ENCODE data around the gene TMEM221. TPM values are rescaled to one million over a fixed set of nuclear protein-coding genes. Genes with fewer than 3 reads are reported as not detected.

Gene TMEM221
- total and polyA plus RNA-seq, 2 donors (not counting 3 experiments of a cell fraction or from before 2014, with no cell fraction given): 0.08 TPM; not detected in 1

- Histone ChIP-seq H3K36me3 (ENCODE audit: control insufficient read depth in 2 of 2, extremely low read depth in 1 of 2, insufficient read depth in 2 of 2, low read length in 2 of 2) (no peaks in the 10 kb centered on the region), H3K9me3 (replicated peaks; ENCODE audit: control insufficient read depth, insufficient read depth, low read length) (no peaks in the 10 kb centered on the region), H3K4me3 (replicated peaks in 1 of 3; ENCODE audit: insufficient read depth in 1 of 3, low read depth in 1 of 3, low read length in 3 of 3) (peak overlapping the region; percentile 49 to 72 (median 51)), H3K27me3 (ENCODE audit: control insufficient read depth in 2 of 2, insufficient read depth in 2 of 2, low read length in 2 of 2) (no peaks in the 10 kb centered on the region), H3K9ac (replicated peaks; ENCODE audit: extremely low read depth, insufficient read depth, low read length) (peak overlapping the region; percentile 8), H4K20me1 (replicated peaks; ENCODE audit: control insufficient read depth, extremely low read depth, insufficient read depth, low read length) (no peaks in the 10 kb centered on the region), H2AFZ (ENCODE audit: low read depth, low read length) (peak overlapping the region; percentile 100), H3K9me1 (replicated peaks; ENCODE audit: control insufficient read depth, extremely low read depth, insufficient read depth, low read length) (no peaks in the 10 kb centered on the region), H3K4me1 (ENCODE audit: control insufficient read depth, extremely low read depth, insufficient read depth, low read length) (peaks cover 11% of the 10 kb centered on the region), H3K79me2 (ENCODE audit: control insufficient read depth, insufficient read depth, low read length) (no peaks in the 10 kb centered on the region), H3K27ac (ENCODE audit: insufficient read depth, low read depth, low read length) (peak overlapping the region; percentile 16), H3K4me2 (ENCODE audit: insufficient read depth, low read length) (peak overlapping the region; percentile 76)
- no peak for TF ChIP-seq JUN (IDR thresholded peaks at IDR 0.05; ENCODE audit: borderline replicate concordance, insufficient read depth, insufficient read length, low read depth)
- peak; percentile 45 for TF ChIP-seq MAX (IDR thresholded peaks at IDR 0.05; ENCODE audit: insufficient read depth, insufficient read length)
- CTCF ChIA-PET: interaction anchor here (0.6 to 2.7 kb wide), 3 partner anchors 27 to 175 kb away, joined by 3 to 13 read pairs (median 3); no protein-coding TSS in a partner anchor
- BruUV-seq (replicated peaks): no TSS peak
- dilution Hi-C loops (cut with MboI; ENCODE audit: extremely low pct_ligation_motif_present, low sequenced_read_pairs): no loop called here
- POLR2A ChIA-PET: interaction anchor here (1.1 kb wide), 1 partner anchor 57 kb away, joined by 3 read pairs; no protein-coding TSS in a partner anchor
- peak; percentile 77 for DNase-seq (ENCODE audit: low read depth, low spot score)
- intact Hi-C loops (cut with micrococcal nuclease): loop anchor here (2.0 kb wide), 2 partner anchors 19 to 51 kb away; no protein-coding TSS in a partner anchor
- no peak for FAIRE-seq
Measured at GRCh38 chr19:17469481-17470067, 21.1 kb upstream of the TMEM221 start.

- ChIA-PET CTCF (interaction anchor here (0.8 kb wide), 1 partner anchor 9 kb away, joined by 3 read pairs; no protein-coding TSS in a partner anchor), POLR2A (interaction anchor here (1.1 kb wide), 1 partner anchor 56 kb away, joined by 3 read pairs; no protein-coding TSS in a partner anchor)
- no TSS peak for BruUV-seq (replicated peaks)
- no peaks in the 10 kb centered on the region for H3K9me3 ChIP-seq (replicated peaks; ENCODE audit: control insufficient read depth, insufficient read depth, low read length)
- FAIRE-seq (no peak), DNase-seq (ENCODE audit: low read depth, low spot score) (no peak)
- H3K9ac ChIP-seq (replicated peaks; ENCODE audit: extremely low read depth, insufficient read depth, low read length): peak overlapping the region; percentile 8
- peak overlapping the region; percentile 16 for H3K27ac ChIP-seq (ENCODE audit: insufficient read depth, low read depth, low read length)
- no peak for TF ChIP-seq GATA2 (IDR thresholded peaks at IDR 0.05; ENCODE audit: insufficient read depth, insufficient read length, low read depth, low read length)
- TF ChIP-seq CTCF (IDR thresholded peaks at IDR 0.05; ENCODE audit: extremely low read depth in 1 of 2, insufficient read depth in 1 of 2, low read depth in 1 of 2, low read length in 2 of 2): no peak
- no peak for TF ChIP-seq MAX (IDR thresholded peaks at IDR 0.05; ENCODE audit: insufficient read depth, insufficient read length)
- TF ChIP-seq MYC (IDR thresholded peaks at IDR 0.05; ENCODE audit: low read depth, low read length): no peak
- no peak for TF ChIP-seq FOS (IDR thresholded peaks at IDR 0.05; ENCODE audit: borderline replicate concordance, insufficient read depth, low read length)
- no peaks in the 10 kb centered on the region for H3K36me3 ChIP-seq (ENCODE audit: control insufficient read depth in 2 of 2, extremely low read depth in 1 of 2, insufficient read depth in 2 of 2, low read length in 2 of 2)
- peak overlapping the region; percentile 100 for H2AFZ ChIP-seq (ENCODE audit: low read depth, low read length)
- H3K4me1 ChIP-seq (ENCODE audit: control insufficient read depth, extremely low read depth, insufficient read depth, low read length): peaks cover 11% of the 10 kb centered on the region
- no peaks in the 10 kb centered on the region for H3K9me1 ChIP-seq (replicated peaks; ENCODE audit: control insufficient read depth, extremely low read depth, insufficient read depth, low read length)
- H3K4me2 ChIP-seq (ENCODE audit: insufficient read depth, low read length): peak overlapping the region; percentile 63
- dilution Hi-C loops (cut with MboI; ENCODE audit: extremely low pct_ligation_motif_present, low sequenced_read_pairs): no loop called here
- H3K79me2 ChIP-seq (ENCODE audit: control insufficient read depth, insufficient read depth, low read length): no peaks in the 10 kb centered on the region
- no peaks in the 10 kb centered on the region for H4K20me1 ChIP-seq (replicated peaks; ENCODE audit: control insufficient read depth, extremely low read depth, insufficient read depth, low read length)
- H3K27me3 ChIP-seq (ENCODE audit: control insufficient read depth in 2 of 2, insufficient read depth in 2 of 2, low read length in 2 of 2): no peaks in the 10 kb centered on the region
- intact Hi-C loops (cut with micrococcal nuclease): no loop called here
- peak overlapping the region; percentile 20 to 51 (median 51) for H3K4me3 ChIP-seq (replicated peaks in 1 of 3; ENCODE audit: insufficient read depth in 1 of 3, low read depth in 1 of 3, low read length in 3 of 3)
Measured at GRCh38 chr19:17469092-17469480, 20.6 kb upstream of the TMEM221 start.

All from endothelial cell of umbilical vein (primary cell).